ENCODE data around the gene NR2C1.
"Not testable (repeated sequence)": the region's sequence is repeated elsewhere in the genome, so short reads cannot be mapped to it uniquely, and the experiment has no call there.

The NR2C1 gene

DNA sequence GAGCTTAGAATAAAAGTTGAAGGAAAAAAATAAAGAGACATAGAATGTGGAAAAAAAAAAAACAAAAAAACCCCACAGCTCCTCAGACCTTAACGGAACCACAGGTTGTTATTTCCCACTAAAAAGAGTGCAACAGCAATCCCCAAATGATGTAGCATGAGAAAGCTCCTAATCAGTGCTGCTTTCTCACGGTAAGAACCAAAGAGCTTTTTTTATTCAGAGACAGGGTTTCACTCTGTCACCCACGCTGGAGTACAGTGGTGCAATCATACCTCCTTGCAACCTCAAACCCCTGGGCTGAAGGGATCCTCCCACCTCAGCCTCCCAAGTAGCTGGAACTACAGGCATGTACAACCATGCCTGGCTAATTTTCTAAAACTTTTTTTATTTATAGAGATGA is 83.2 kb downstream of the NR2C1 start:
- FAIRE-seq (no peak), DNase-seq (ENCODE audit: insufficient read length, low spot score) (no peak)

DNA sequence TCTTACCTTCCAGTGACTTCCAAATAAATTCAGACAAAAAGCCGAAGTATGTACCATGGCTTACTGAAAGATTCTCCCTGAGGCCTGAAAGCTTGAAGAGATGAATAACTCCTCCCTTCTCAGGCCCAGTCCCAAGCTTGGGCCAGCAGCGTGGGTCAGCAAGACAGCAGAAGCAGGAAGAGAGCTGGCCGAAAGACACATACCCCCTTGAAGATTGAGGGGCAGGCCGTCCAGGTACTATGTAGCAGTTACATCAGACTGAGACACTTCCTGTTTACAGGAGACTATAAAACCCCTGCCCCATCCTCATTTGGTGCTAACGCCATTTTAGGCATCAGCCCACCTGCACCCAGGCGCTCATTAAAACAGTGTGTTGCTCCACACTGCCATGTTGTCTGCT is 84.9 kb downstream of the NR2C1 start:
- DNase-seq (ENCODE audit: insufficient read length, low spot score) (no peak), FAIRE-seq (no peak)
- TF ChIP-seq SPI1 (IDR thresholded peaks at IDR 0.05; ENCODE audit: low read depth, low read length) (0 out of 2 replicates have a peak, but pooled peaks have one; percentile 8), POLR2AphosphoS5 (IDR thresholded peaks at IDR 0.05; ENCODE audit: low read depth, low read length) (no peak)

More for the DNA sequence above, 83.2 kb downstream of the NR2C1 start:
- TF ChIP-seq SPI1 (IDR thresholded peaks at IDR 0.05; ENCODE audit: low read depth, low read length) = no peak
- no peak for TF ChIP-seq POLR2A (IDR thresholded peaks at IDR 0.05; ENCODE audit: low read depth, low read length)
- no peak for TF ChIP-seq TAF1 (IDR thresholded peaks at IDR 0.05; ENCODE audit: low read depth, low read length)
- TF ChIP-seq PAX5 (IDR thresholded peaks at IDR 0.05; ENCODE audit: insufficient read depth, low read length, severe bottlenecking) = no peak
- no peak for TF ChIP-seq POLR2AphosphoS5 (IDR thresholded peaks at IDR 0.05; ENCODE audit: low read depth, low read length)
- TF ChIP-seq POU2F2 (IDR thresholded peaks at IDR 0.05; ENCODE audit: low read depth, low read length) = no peak

DNA sequence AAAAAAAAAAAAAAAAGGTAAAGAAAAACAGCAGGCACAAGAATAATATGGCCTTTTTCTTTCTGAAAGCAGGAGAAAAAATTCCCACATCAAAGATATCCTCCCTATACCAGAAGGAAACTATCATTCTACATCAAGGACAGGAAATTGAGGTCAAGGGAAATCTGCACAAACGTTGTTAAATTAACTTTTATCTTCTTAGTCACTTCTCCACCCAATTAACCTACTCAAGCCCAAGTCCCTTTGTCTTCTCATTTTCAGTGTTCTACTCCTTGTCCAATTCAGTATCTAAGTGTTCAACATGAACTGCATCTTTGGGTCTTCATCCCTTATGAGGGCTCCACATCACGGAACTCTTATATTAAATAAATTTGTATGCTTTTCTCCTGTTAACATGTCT is 85.6 kb downstream of the NR2C1 start:
- DNase-seq (ENCODE audit: insufficient read length, low spot score) = no peak
- TF ChIP-seq TAF1 (IDR thresholded peaks at IDR 0.05; ENCODE audit: low read depth, low read length) = no peak
- no peak for TF ChIP-seq POLR2AphosphoS5 (IDR thresholded peaks at IDR 0.05; ENCODE audit: low read depth, low read length)
- TF ChIP-seq POLR2A (IDR thresholded peaks at IDR 0.05; ENCODE audit: low read depth, low read length) = no peak
- no peak for TF ChIP-seq POU2F2 (IDR thresholded peaks at IDR 0.05; ENCODE audit: low read depth, low read length)
- TF ChIP-seq SPI1 (IDR thresholded peaks at IDR 0.05; ENCODE audit: low read depth, low read length) = no peak
- no peak for TF ChIP-seq PAX5 (IDR thresholded peaks at IDR 0.05; ENCODE audit: insufficient read depth, low read length, severe bottlenecking)
- no peak for FAIRE-seq

DNA sequence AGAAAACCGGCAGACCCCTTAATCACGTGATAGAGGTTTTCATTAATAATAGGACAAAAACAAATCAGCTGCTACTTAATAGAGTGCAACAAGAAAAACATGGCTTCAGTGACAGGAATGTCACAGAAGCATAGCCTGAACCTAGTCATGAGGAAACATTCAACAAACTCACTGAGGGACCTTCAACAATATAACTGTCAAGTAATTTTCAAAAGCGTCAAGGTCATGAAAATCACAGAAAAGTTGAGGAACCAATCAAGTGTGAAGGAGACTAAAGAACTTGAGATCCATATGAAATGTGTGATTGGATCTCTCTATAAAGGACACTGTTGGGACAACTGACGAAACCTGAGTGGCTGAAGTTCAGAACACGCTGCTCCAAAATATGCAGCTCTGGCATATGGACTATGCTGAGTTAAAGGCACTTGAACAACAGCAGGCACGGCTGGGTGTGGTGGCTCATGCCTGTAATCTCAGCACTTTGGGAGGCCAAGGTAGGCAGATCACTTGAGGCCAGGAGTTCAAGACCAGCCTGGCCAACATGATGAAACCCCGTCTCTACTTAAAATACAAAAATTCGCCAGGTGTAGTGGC is 86.2 kb downstream of the NR2C1 start:
- TF ChIP-seq POLR2AphosphoS5 (IDR thresholded peaks at IDR 0.05; ENCODE audit: low read depth, low read length) = no peak
- no peak for TF ChIP-seq SPI1 (IDR thresholded peaks at IDR 0.05; ENCODE audit: low read depth, low read length)
- TF ChIP-seq TAF1 (IDR thresholded peaks at IDR 0.05; ENCODE audit: low read depth, low read length) = no peak
- FAIRE-seq = no peak
- DNase-seq (ENCODE audit: insufficient read length, low spot score) = no peak

DNA sequence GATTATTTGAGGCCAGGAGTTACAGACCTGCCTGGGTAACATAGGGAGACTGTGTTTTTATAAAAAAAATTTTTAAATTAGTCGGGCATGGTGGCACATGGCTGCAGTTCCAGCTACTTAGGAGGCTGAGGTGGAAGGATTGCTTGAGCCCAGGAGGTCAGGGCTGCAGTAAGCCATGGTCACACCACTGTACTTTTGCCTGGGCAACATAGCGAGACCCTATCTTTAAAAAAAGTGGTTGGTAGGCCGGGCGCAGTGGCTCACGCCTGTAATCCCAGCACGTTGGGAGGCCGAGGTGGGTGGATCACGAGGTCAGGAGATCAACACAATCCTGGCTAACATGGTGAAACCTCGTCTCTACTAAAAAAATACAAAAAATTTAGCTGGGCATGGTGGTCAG is 88.3 kb downstream of the NR2C1 start:
- FAIRE-seq; DNase-seq (ENCODE audit: insufficient read length, low spot score): not testable (repeated sequence)

DNA sequence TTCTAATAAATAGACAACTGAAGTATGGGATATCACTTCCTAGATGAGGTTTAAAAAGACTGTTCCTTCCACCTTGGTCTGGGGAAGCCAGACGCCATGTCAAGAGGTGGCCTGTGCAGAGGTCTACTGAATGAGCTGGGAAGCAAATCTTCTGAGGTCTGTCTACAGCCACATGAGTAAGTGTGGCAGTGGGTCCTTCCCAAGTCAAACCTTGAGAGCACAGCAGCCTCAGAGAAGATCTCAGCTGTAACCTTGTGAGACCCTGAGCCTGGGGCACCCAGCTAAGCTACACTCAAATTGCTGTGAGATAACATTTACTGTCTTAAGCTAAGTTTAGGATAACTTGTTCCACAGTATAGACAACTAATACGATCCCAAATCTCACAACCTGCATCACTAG is 90.1 kb downstream of the NR2C1 start:
- TF ChIP-seq SPI1 (IDR thresholded peaks at IDR 0.05; ENCODE audit: low read depth, low read length) (no peak), POU2F2 (IDR thresholded peaks at IDR 0.05; ENCODE audit: low read depth, low read length) (no peak), TAF1 (IDR thresholded peaks at IDR 0.05; ENCODE audit: low read depth, low read length) (no peak)
- FAIRE-seq (no peak), DNase-seq (ENCODE audit: insufficient read length, low spot score) (no peak)

DNA sequence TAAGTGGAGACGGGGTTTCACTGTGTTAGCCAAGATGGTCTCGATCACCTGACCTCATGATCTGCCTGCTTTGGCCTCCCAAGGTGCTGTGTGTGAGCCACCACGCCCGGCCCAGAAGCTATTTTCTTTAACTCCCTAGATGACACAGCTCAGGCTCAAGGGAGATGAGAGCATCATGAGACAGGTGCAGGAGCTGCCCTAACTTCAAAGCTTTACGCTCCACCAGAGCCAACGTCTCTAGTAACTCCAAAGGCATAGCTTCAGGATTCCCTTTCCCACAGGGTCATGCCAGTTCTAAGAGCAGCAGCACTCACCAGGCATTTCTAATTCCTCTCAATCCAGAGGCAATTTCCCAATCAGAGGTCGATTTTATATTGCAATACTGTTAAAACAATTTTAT is 91.0 kb downstream of the NR2C1 start:
- DNase-seq (ENCODE audit: insufficient read length, low spot score) (no peak), FAIRE-seq (no peak)
- TF ChIP-seq POU2F2 (IDR thresholded peaks at IDR 0.05; ENCODE audit: low read depth, low read length) = no peak
- no peak for TF ChIP-seq PAX5 (IDR thresholded peaks at IDR 0.05; ENCODE audit: insufficient read depth, low read length, severe bottlenecking)
- TF ChIP-seq POLR2A (IDR thresholded peaks at IDR 0.05; ENCODE audit: low read depth, low read length) = no peak
- TF ChIP-seq SPI1 (IDR thresholded peaks at IDR 0.05; ENCODE audit: low read depth, low read length) = no peak
- no peak for TF ChIP-seq TAF1 (IDR thresholded peaks at IDR 0.05; ENCODE audit: low read depth, low read length)
- TF ChIP-seq POLR2AphosphoS5 (IDR thresholded peaks at IDR 0.05; ENCODE audit: low read depth, low read length) = no peak

DNA sequence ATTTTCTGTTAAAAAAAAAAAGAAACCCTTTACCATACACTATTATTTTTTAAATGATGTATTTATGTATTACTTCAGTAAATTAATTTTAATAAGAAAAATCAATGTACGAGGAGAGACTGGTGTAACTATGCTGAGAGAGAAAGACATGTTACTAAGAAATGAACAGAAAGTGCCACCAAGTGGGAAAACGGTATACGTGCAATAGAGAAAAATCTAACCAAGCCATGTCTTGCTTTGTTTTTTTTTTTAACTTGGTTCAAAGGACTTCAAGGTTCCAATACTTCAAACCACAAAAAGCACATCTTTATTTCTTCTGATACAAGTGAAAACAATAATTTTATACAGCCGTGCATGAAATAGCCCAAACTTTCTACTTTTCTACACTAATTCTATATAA is 92.8 kb downstream of the NR2C1 start:
- FAIRE-seq (no peak), DNase-seq (ENCODE audit: insufficient read length, low spot score) (no peak)
- TF ChIP-seq SPI1 (IDR thresholded peaks at IDR 0.05; ENCODE audit: low read depth, low read length) (no peak), PAX5 (IDR thresholded peaks at IDR 0.05; ENCODE audit: insufficient read depth, low read length, severe bottlenecking) (no peak), POU2F2 (IDR thresholded peaks at IDR 0.05; ENCODE audit: low read depth, low read length) (no peak), POLR2AphosphoS5 (IDR thresholded peaks at IDR 0.05; ENCODE audit: low read depth, low read length) (no peak), POLR2A (IDR thresholded peaks at IDR 0.05; ENCODE audit: low read depth, low read length) (no peak), TAF1 (IDR thresholded peaks at IDR 0.05; ENCODE audit: low read depth, low read length) (no peak)

DNA sequence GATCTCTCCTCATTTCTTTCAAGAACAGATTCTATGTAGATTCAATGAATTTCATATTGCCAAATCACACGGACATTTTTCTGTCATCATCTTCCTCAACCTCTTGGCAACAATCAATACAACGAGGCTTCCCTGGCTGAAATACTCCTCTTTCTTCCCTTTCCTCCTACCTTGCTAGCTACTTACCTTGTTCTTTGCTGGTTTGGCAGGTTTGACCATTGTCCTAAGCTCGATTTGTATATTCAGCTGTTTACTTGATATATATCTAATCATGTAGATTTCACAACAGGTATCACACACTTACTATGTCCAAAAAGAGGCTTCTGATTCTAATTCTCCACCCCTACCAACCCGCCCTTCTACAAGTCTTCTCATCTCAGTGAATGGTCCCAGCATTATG is 93.5 kb downstream of the NR2C1 start:
- no peak for DNase-seq (ENCODE audit: insufficient read length, low spot score)
- FAIRE-seq = no peak
- TF ChIP-seq TAF1 (IDR thresholded peaks at IDR 0.05; ENCODE audit: low read depth, low read length) (no peak), POU2F2 (IDR thresholded peaks at IDR 0.05; ENCODE audit: low read depth, low read length) (no peak), POLR2AphosphoS5 (IDR thresholded peaks at IDR 0.05; ENCODE audit: low read depth, low read length) (no peak), SPI1 (IDR thresholded peaks at IDR 0.05; ENCODE audit: low read depth, low read length) (no peak), PAX5 (IDR thresholded peaks at IDR 0.05; ENCODE audit: insufficient read depth, low read length, severe bottlenecking) (no peak), POLR2A (IDR thresholded peaks at IDR 0.05; ENCODE audit: low read depth, low read length) (no peak)

DNA sequence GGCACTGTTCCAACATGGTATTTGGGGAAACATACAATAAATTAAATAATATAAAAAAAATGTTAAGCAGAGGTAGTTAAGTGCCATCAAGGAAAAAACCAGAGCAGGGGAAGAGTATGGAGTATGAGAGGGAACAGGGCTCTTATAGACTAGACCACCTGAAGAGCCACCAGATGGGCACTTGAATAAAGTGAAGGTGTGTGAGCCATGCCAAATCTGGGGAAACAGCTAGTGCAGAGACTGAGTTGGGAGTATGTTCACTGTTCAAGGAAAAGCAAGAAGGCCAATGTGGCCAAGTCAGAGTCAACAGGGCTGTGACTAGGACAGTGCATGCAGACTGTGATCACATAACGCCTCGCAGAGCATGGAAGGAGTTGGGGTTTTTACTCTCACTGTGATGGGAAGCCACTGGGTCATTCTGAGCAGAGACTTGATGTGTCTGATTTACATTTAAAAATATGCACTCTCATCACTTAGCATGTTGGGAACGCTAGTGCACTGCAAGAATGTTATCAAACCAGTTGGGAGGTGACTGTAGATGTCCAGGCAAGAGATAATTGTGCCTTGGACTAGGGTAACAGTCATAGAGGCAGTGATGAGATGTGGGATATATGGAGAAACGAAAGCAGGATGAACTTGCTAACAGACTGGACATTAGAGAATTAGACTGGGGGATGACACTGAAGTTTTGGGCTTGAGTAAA is 95.5 kb downstream of the NR2C1 start:
- TF ChIP-seq POU2F2 (IDR thresholded peaks at IDR 0.05; ENCODE audit: low read depth, low read length) (no peak), PAX5 (IDR thresholded peaks at IDR 0.05; ENCODE audit: insufficient read depth, low read length, severe bottlenecking) (no peak), POLR2A (IDR thresholded peaks at IDR 0.05; ENCODE audit: low read depth, low read length) (no peak), SPI1 (IDR thresholded peaks at IDR 0.05; ENCODE audit: low read depth, low read length) (no peak), TAF1 (IDR thresholded peaks at IDR 0.05; ENCODE audit: low read depth, low read length) (no peak), POLR2AphosphoS5 (IDR thresholded peaks at IDR 0.05; ENCODE audit: low read depth, low read length) (no peak)
- DNase-seq (ENCODE audit: insufficient read length, low spot score) = no peak
- no peak for FAIRE-seq

Measured in GM12891 (cell line).